Activated CD4-positive, alpha-beta T cell treated with anti-CD3 and anti-CD28 coated beads, Interleukin-2, Interleukin-4, amounts not matched to agents 100 ng/mL and 50 ng/mL, durations not matched to agents 16 hours and 8 hours (primary cell): ENCODE data around the gene CD79B.
"Not testable (repeated sequence)": the region's sequence is repeated elsewhere in the genome, so short reads cannot be mapped to it uniquely, and the experiment has no call there.

Experiments
- DNase-seq: peaks from one replicate; pipeline ENCODE4 v3.0.0-alpha.2; 2020; ENCODE audit warnings: low spot score

CD79B gene

DNA sequence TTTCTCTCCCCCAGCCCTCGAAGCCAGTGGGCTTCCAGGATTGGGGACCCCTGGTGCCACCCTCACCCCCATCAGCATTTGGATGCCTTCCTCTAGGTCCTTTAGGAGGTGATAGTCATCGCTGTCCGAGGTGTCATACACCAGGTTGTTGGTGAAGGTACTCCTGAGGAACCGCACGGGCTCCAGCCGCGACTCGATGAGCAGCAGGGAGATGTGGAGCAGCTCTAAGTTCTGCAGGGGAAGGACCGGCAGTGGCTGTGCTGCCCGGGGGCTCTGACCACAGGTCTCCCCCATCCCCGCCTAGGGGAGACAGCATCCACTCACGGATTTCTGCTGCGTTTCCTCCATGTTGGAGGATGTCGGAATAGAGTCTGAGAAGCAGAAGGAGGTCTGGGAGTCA is 22.0 kb downstream of the CD79B start:
- no peak for DNase-seq

DNA sequence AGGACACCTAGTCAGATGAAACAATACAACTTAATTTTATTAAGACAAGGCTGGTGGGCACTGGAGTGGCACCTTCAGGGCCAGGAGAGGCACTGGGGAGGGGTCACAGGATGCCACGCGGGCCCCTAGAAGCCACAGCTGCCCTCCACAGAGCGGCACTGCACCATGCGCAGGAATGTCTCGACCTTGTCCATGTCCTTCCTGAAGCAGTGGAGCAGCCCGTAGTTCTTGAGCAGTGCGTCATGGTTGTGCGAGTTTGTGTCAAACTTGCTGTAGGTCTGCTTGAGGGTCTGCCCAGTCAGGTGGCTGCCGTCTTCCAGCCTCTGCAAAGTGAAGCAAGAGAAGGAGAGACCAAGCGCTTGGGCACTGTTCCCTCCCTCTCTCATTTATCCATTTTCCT is 22.5 kb downstream of the CD79B start:
- DNase-seq, result not testable (repeated sequence)

DNA sequence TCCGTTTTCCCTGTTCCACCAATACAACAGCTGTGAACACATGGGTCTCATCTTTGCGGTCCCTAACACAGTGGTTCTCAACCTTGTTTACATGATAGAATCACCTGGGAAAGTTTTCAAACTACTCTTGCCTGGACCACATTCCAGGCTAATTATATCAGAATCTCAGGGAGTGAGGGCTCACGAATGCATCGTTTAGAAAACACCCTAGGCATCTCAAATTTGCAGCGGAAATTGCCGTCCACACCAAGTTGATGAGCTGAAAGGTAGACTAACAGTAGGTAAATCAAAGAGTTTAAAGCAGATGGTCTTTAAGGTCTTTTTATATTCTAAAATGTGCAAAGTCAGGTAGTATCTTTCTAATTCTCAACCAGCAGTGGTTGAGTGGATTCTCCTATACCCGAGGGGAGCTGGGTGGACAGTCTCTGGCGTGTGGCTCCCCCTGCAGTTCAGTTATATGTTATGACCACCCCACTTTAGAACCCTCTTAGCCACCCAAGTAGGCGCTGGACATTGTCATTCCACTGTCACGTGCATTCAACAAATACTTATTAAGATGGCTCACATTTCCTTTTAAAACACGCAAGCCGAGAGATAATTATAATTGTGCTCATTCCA is 24.9 kb downstream of the CD79B start:
- DNase-seq, result not testable (repeated sequence)

DNA sequence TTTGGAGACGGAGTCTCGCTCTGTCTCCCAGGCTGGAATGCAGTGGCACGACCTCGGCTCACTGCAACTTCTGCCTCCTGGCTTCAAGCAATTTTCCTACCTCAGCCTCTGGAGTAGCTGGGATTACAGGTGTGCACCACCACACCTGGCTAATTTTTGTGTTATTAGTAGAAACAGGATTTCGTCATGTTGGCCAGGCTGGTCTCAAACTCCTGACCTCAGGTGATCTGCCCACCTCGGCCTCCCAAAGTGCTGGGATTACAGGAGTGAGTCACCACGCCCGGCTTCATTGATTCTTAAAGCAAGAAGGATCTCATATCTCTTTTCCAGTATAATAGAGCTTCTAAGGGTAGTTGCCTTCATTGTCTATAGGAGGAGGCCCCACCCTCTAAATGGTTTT is 27.3 kb downstream of the CD79B start:
- DNase-seq, result not testable (repeated sequence)

DNA sequence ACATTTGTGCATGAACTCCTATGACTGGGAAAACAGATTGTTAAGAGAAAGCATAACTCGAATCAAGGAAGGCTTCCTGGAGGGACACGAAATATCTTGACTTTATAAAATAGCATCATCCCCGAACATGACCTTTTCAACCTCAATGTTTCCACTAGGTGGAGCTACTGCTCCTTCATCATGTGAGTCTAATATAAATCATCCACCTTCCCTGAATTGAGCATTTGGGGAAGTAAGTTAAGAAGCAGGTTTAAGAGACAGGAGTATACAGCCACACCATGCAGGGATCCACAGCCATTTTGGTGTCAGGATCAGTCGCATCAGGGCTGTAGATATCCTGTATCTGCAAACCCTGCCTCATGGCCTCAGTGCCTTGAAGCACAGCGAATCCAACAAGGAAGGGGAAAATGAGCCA is 28.3 kb downstream of the CD79B start:
- DNase-seq, result peak; percentile 51

DNA sequence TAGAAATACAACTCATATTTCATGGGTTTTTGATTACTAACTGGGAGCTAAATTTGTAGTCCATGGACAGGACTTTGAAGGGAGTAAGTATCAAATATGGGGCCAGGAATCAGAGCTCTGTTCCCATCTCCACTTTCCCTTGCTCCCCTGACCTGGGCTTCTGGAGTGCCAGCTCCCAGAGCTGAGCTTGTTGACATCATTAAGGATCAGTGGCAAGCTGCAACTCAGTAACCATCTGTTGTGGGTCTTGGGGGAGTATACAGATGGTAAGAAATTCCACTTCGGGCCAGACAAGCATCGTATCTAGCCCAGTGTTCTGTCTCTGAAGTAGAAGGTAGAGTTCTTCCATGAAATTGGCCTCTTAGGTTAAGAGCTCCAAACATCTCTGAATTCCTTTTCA is 30.2 kb downstream of the CD79B start:
- DNase-seq, result not testable (repeated sequence)

DNA sequence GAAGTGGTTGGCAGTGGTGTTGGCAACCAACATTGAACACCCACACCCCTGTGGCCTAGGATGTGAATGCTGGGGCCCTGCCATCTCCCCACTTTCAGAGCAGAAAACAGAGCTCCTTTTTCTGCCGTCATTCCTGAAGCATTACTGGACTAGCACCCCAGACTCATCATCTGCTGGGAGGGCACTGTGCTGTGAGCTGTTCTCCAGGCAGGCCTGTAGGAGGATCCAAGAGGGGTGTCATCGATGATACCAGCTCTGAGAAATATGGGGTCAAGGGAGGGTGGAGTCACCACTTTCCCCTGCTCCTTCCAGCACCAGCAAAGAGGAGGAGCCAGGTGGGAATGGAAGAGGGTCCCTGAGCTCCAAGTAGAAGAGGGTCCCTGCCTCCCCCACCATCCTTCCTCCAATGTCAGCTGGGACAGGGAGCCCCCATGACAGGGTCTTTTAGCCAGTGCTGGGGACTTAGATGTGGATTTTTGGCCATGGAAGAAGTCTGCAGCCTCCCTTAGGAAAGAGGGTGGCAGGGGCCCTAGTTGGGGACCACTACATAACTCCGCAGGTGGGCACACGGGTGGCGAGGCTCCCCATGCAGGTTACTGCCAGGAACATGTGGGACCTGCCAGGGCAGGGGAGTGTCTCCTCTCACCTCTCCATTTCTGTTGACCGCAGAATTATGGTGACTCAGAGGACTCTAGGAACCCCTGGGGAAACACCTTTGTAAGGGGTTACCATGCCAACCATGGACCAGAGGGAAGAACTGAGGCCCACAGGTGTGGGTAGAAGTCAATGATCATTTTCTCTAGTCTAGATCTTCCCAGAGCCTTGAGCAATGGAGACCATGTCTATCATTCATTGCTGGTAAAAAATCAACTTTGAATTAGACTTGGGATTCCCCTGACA is 33.0 kb downstream of the CD79B start:
- DNase-seq, result peak; percentile 47

DNA sequence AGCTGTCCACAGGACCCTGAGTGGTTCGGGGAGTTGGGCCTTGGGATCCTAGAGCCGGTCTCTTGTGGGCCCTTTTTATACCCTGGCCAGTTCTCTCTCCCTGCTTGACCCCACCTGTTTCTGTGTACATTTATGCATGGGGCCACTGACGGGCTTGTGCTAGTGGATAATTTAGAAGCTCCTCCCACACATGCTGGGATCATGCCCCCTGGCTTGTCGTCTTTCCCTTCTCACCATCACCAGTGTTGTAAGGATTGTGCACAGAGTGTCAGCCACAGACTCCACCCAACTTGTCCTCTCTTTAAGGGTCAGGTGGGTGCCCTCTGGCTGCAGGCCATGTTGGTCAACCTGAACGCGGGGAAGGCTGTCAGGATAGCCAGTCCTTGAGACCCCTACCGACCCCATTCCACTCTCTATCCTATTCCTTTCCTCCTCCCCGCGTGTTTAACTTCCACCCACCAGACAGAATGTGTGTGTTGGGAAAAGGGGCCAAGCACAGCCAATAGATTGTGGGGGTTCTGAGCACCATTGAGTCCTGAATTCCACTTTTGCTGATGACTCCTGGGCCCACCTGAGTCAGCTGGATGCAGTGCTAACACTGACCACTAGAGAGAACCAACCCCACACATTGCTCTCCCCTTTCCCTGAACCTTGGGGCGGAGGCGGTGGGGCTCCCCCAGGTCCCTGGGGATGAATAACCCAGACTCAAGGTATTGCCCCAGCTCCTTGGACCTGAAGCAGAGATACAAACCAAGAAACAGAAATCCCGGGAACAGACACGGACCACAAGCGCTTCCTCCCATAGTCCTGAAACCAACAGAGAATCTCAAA is 35.4 kb downstream of the CD79B start, which contains the start of gene CSH1:
Gene CSH1, minus strand, starts transcription at position 51 of the 831 bp plus-strand sequence. CDS start 63 bp downstream, outside the sequence.
- DNase-seq, result not testable (repeated sequence)

DNA sequence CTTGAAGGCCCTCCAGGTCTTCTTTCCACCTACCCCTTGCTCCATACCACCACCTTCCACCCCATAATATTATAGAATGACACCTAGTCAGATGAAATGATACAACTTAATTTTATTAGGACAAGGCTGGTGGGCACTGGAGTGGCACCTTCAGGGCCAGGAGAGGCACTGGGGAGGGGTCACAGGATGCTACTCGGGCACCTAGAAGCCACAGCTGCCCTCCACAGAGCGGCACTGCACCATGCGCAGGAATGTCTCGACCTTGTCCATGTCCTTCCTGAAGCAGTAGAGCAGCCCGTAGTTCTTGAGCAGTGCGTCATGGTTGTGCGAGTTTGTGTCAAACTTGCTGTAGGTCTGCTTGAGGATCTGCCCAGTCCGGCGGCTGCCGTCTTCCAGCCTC is 37.3 kb downstream of the CD79B start:
- DNase-seq, result not testable (repeated sequence)

DNA sequence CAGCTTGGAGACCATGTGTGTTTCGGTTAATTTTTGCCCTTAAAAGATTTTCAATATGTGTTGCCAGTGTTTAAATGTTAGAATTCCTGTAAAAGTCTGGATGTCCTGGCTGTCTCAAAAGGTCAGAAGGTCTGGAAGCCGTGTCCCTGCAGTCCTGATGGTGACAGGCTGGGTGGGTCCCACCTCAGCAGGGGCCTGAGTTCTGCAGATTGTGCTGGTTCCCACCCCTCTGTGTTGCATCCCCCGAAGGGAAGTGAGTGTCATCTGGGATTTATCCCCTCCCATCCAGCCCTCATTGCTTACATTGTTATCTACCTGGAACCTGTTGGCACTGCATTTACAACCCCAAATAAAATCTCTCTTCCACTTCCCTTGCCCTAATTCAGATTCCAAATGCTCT is 38.1 kb downstream of the CD79B start:
- not testable (repeated sequence) for DNase-seq

DNA sequence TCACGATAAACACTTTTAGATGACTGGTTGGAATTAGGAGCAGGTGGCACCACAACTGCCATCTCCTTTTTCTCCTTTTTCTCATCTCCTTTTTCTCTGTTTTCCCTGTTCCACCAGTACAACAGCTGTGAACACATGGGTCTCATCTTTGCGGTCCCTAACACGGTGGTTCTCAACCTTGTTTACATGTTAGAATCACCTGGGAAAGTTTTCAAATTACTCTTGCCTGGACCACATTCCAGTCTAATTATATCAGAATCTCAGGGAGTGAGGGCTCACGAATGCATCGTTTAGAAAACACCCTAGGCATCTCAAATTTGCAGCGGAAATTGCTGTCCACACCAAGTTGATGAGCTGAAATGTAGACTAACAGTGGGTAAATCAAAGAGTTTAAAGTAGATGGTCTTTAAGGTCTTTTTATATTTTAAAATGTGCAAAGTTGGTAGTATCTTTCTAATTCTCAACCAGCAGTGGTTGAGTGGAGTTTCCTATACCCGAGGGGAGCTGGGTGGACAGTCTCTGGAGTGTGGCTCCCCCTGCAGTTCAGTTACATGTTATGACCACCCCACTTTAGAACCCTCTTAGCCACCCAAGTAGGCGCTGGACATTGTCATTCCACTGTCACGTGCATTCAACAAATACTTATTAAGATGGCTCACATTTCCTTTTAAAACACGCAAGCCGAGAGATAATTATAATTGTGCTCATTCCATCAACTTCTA is 39.7 kb downstream of the CD79B start:
- not testable (repeated sequence) for DNase-seq

DNA sequence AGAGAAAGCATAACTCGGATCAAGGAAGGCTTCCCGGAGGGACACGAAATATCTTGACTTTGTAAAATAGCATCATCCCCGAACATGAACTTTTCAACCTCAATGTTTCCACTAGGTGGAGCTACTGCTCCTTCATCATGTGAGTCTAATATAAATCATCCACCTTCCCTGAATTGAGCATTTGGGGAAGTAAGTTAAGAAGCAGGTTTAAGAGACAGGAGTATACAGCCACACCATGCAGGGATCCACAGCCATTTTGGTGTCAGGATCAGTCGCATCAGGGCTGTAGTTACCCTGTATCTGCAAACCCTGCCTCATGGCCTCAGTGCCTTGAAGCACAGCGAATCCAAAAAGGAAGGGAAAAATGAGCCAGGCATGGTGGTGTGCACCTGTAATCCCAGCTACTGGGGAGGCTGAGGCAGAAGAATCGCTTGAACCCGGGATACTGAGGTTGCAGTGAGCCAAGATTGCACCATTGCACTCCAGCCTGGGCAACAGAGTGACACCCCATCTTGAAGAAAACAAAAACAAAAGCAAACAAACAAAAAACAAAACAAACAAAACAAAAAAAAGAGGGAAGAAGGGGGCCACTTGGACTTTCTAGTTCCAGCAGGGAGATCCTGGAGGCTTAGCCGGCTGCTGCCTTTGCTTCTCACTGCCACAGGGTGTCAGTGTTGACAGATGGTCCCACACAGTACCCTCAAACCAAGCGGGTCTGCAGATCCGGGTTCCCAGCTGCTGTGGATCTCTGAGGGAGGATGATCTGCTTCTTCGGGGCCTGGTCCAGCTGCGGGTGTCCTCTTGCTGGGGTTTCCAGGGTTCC is 42.9 kb downstream of the CD79B start:
- peak; percentile 42 for DNase-seq

DNA sequence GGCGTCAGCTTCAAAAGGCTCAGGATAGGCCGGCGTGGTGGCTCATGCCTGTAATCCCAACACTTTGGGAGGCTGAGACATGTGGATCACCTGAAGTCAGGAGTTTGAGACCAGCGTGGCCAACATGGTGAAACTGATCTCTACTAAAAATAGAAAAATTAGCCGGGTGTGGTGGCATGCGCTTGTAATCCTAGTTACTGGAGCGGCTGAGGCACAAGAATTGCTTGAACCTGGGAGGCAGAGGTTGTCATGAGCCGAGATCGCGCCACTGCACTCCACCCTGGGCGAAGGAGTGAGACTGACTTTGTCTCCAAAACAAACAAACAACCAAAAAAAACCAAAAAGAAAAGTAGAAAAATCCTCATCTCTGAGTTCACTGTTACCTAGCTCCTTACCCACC is 47.0 kb downstream of the CD79B start:
- not testable (repeated sequence) for DNase-seq

DNA sequence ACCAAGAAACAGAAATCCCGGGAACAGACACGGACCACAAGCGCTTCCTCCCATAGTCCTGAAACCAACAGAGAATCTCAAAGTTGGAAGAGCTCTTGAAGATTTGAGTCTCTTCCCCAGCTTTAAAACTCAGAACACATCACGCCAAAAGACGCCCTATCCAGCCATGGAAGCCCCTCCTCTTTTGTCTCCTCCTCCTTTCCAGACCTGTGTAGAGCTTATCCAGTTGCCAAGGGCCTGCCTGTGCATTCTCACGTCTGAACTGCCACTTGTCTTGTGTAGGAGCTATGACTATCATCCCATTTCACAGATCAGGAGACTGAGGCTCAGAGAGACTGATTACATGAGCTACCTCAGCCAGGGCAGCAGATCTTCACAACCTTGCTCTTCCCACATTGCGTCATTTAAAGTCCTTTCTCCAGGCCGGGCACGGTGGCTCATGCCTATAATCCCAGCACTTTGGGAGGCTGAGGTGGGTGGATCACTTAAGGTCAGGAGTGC is 49.5 kb downstream of the CD79B start:
- not testable (repeated sequence) for DNase-seq

DNA sequence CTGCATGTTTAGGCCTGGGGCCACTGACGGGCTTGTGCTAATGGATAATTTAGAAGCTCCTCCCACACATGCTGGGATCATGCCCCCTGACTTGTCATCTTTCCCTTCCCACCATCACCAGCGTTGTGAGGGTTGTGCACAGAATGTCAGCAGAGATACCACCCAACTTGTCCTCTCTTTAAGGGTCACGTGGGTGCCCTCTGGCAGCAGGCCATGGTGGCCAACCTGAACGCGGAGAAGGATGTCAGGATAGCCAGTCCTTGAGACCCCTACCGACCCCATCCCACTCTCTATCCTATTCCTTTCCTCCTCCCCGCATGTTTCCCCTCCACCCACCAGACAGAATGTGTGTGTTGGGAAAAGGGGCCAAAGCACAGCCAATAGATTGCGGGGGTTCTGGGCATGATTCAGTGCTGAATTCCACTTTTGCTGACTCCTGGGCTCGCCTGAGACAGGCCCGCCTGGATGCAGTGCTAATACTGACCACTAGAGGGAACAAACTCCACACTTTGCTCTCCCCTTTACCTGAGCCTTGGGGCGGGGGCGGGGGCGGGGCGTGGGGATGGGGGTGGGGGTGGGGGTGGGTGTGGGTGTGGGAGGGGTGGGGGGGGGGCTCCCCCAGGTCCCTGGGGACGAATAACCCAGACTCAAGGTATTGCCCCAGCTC is 50.1 kb downstream of the CD79B start, which contains the start of gene GH2:
Gene GH2, minus strand, starts transcription at position 10 of the 667 bp plus-strand sequence. CDS start 143 bp downstream, outside the sequence.
- DNase-seq, result peak; percentile 67

DNA sequence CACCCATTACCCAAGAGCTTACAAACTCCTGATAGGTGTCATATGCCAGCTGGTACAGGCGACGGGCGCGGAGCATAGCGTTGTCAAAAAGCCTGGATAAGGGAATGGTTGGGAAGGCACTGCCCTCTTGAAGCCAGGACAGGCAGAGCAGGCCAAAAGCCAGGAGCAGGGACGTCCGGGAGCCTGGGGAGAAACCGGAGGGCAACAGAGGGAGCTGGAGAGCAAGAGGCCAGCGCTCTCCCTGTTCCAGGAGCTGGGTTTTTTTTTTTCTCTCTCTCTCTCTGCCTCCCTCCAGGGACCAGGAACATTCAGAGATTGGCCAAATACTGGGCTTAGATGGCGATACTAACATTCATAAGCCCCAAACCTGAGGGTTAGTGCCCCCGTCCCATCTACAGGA is 50.8 kb downstream of the CD79B start:
- DNase-seq, result not testable (repeated sequence)

DNA sequence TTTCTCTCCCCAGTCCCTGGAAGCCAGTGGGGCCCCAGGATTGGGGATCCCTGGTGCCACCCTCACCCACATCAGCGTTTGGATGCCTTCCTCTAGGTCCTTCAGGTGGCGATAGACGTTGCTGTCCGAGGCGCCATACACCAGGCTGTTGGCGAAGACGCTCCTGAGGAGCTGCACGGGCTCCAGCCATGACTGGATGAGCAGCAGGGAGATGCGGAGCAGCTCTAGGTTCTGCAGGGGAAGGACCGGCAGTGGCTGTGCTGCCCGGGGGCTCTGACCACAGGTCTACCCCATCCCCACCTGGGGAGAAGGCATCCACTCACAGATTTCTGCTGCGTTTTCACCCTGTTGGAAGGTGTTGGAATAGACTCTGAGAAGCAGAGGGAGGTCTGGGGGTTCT is 51.4 kb downstream of the CD79B start:
- DNase-seq, result no peak
